ENCODE data around the gene PDK2. TPM values are rescaled to one million over a fixed set of nuclear protein-coding genes. Genes with fewer than 3 reads are reported as not detected.

The PDK2 gene
- 10 to 100 TPM; 18.8 to 37.2 (median 30.0) TPM for total RNA-seq
- total RNA-seq (2013) = 13.4 TPM
- 2.0 to 34.3 (median 16.9) reads per million in 29 experiments for total RNA-seq

GRCh38 chr17:50094753-50095619 lies at the start of gene PDK2:
PDK2 (plus strand) TSS chr17:50095351; CDS start chr17:50095436, 85 bp downstream.
- Histone ChIP-seq H3K4me1 (ENCODE audit: control insufficient read depth in 1 of 2, extremely low read depth in 1 of 2, insufficient read depth in 2 of 2, low read length in 2 of 2) (peaks cover 5 to 29% of the 10 kb centered on the region in 2 experiments), H3K36me3 (ENCODE audit: control insufficient read depth in 2 of 2, extremely low read depth in 1 of 2, insufficient read depth in 1 of 2, low read length in 1 of 2) (peaks cover 8 to 24% of the 10 kb centered on the region in 2 donors), H3K9me3 (no peaks in the 10 kb centered on the region), H3K27ac (ENCODE audit: low read length) (peak within 1 kb of the TSS; percentile 58), H3K27me3 (replicated peaks in 1 of 2; ENCODE audit: control insufficient read depth in 2 of 2, extremely low read depth in 1 of 2, insufficient read depth in 2 of 2, low read length in 1 of 2) (peaks cover 0 to 5% of the 10 kb centered on the region in 2 experiments), H3K4me3 (ENCODE audit: control insufficient read depth in 1 of 2, extremely low read depth in 1 of 2, low read length in 1 of 2) (peak within 1 kb of the TSS; percentile 59 to 82)
- H3K27ac Mint-ChIP-seq = peak within 1 kb of the TSS; percentile 96
- H3K4me3 Mint-ChIP-seq = peak within 1 kb of the TSS; percentile 95 to 97 (median 95)
- DNase-seq = peak; percentile 93 to 98 (median 96)
- WGBS (ENCODE audit: insufficient coverage) = under 1% methylated on average over 64 of the region's 68 CpGs
- H3K9me3 Mint-ChIP-seq = no peaks in the 10 kb centered on the region
- H3K27me3 Mint-ChIP-seq = no peaks in the 10 kb centered on the region
- peak; percentile 89 to 96 (median 91) for ATAC-seq (replicated peaks in 1 of 4)
- H3K4me1 Mint-ChIP-seq = peaks cover 35 to 58% (median 36%) of the 10 kb centered on the region in 3 donors
- ChIA-PET CTCF (interaction anchor here (0.6 to 1.8 kb wide), 28 partner anchors 9 to 682 kb away, joined by 3 to 14 read pairs (median 6); partner anchors contain the start of genes ITGA3 (in 1 of the 2) and PPP1R9B (in 1 of the 2)), POLR2A (interaction anchor here in 1 of 2 donors (0.5 kb wide), 1 partner anchor 108 kb away, joined by 3 read pairs; no protein-coding TSS in a partner anchor)
- H3K36me3 Mint-ChIP-seq = peaks cover 9% of the 10 kb centered on the region

DNA sequence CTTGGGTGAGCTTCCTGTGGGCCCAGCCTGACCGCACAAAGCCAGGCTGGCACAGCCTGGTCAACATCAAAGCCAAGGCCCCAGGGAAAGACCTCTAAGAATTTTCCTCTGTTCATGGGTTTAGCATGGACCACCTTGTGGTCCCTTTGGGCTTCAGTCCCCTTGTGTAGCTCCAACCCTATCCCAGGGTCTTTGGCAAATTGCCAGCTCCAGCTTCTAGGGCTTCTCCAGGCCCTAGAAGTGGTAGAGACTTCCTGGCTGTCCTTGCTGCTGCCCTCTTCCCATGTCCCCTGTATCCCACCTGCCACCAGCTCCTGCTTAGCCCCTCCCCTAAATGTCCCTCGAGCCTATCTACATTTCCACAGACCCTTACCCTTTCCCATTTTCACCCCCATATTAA lies 49.0 kb upstream of the PDK2 start:
- Histone ChIP-seq H3K27me3 (replicated peaks in 1 of 2; ENCODE audit: control insufficient read depth in 2 of 2, extremely low read depth in 1 of 2, insufficient read depth in 2 of 2, low read length in 1 of 2) (peaks cover 0 to 48% of the 10 kb centered on the region in 2 experiments), H3K27ac (ENCODE audit: low read length) (no peak overlapping the region), H3K36me3 (ENCODE audit: control insufficient read depth in 2 of 2, extremely low read depth in 1 of 2, insufficient read depth in 1 of 2, low read length in 1 of 2) (no peaks in the 10 kb centered on the region), H3K9me3 (no peaks in the 10 kb centered on the region), H3K4me3 (ENCODE audit: control insufficient read depth in 1 of 2, extremely low read depth in 1 of 2, low read length in 1 of 2) (no peak overlapping the region), H3K4me1 (ENCODE audit: control insufficient read depth in 1 of 2, extremely low read depth in 1 of 2, insufficient read depth in 2 of 2, low read length in 2 of 2) (peaks cover 0 to 3% of the 10 kb centered on the region in 2 experiments)
- H3K27ac Mint-ChIP-seq = peak overlapping the region in 1 of 2 donors; percentile 48
- peaks cover 0 to 7% (median 6%) of the 10 kb centered on the region in 3 donors for H3K4me1 Mint-ChIP-seq
- H3K27me3 Mint-ChIP-seq = peaks cover 5 to 31% of the 10 kb centered on the region in 2 donors
- POLR2A ChIA-PET = no interaction called here
- ATAC-seq (replicated peaks in 1 of 4) (no peak), DNase-seq (no peak)
- H3K4me3 Mint-ChIP-seq = no peak overlapping the region
- 77% methylated on average over 2 of the region's 2 CpGs for WGBS (ENCODE audit: insufficient coverage)
- H3K36me3 Mint-ChIP-seq = no peaks in the 10 kb centered on the region
- CTCF ChIA-PET = no interaction called here
- no peaks in the 10 kb centered on the region for H3K9me3 Mint-ChIP-seq

- H3K27ac Mint-ChIP-seq = no peak overlapping the region
- ChIA-PET POLR2A (no interaction called here), CTCF (no interaction called here)
- WGBS (ENCODE audit: insufficient coverage) = 66% methylated on average over 3 of the region's 6 CpGs
- Histone ChIP-seq H3K4me3 (ENCODE audit: control insufficient read depth in 1 of 2, extremely low read depth in 1 of 2, low read length in 1 of 2) (no peak overlapping the region), H3K4me1 (ENCODE audit: control insufficient read depth in 1 of 2, extremely low read depth in 1 of 2, insufficient read depth in 2 of 2, low read length in 2 of 2) (peaks cover 0 to 7% of the 10 kb centered on the region in 2 experiments), H3K27ac (ENCODE audit: low read length) (no peak overlapping the region), H3K9me3 (no peaks in the 10 kb centered on the region), H3K36me3 (ENCODE audit: control insufficient read depth in 2 of 2, extremely low read depth in 1 of 2, insufficient read depth in 1 of 2, low read length in 1 of 2) (no peaks in the 10 kb centered on the region), H3K27me3 (replicated peaks in 1 of 2; ENCODE audit: control insufficient read depth in 2 of 2, extremely low read depth in 1 of 2, insufficient read depth in 2 of 2, low read length in 1 of 2) (peaks cover 0 to 48% of the 10 kb centered on the region in 2 experiments)
- H3K36me3 Mint-ChIP-seq = no peaks in the 10 kb centered on the region
- peaks cover 5 to 29% of the 10 kb centered on the region in 2 donors for H3K27me3 Mint-ChIP-seq
- no peak overlapping the region for H3K4me3 Mint-ChIP-seq
- H3K9me3 Mint-ChIP-seq = no peaks in the 10 kb centered on the region
- no peak for DNase-seq
- H3K4me1 Mint-ChIP-seq = peaks cover 0 to 11% (median 10%) of the 10 kb centered on the region in 3 donors
- no peak for ATAC-seq (replicated peaks in 1 of 4)
Observed at GRCh38 chr17:50046667-50047066, 48.5 kb upstream of the PDK2 start.

GRCh38 chr17:50047083-50047482 lies 48.1 kb upstream of the PDK2 start:
- H3K4me1 Mint-ChIP-seq = peaks cover 0 to 11% (median 10%) of the 10 kb centered on the region in 3 donors
- no peak overlapping the region for H3K27ac ChIP-seq (ENCODE audit: low read length)
- H3K4me3 Mint-ChIP-seq = no peak overlapping the region
- WGBS (ENCODE audit: insufficient coverage) = 83% methylated on average over 4 of the region's 6 CpGs
- peaks cover 0 to 47% of the 10 kb centered on the region in 2 experiments for H3K27me3 ChIP-seq (replicated peaks in 1 of 2; ENCODE audit: control insufficient read depth in 2 of 2, extremely low read depth in 1 of 2, insufficient read depth in 2 of 2, low read length in 1 of 2)
- DNase-seq (no peak), ATAC-seq (replicated peaks in 1 of 4) (no peak)
- H3K9me3 ChIP-seq = no peaks in the 10 kb centered on the region
- no peak overlapping the region for H3K27ac Mint-ChIP-seq
- CTCF ChIA-PET = no interaction called here
- no peaks in the 10 kb centered on the region for H3K9me3 Mint-ChIP-seq
- H3K36me3 ChIP-seq (ENCODE audit: control insufficient read depth in 2 of 2, extremely low read depth in 1 of 2, insufficient read depth in 1 of 2, low read length in 1 of 2) = no peaks in the 10 kb centered on the region
- POLR2A ChIA-PET = no interaction called here
- H3K36me3 Mint-ChIP-seq = no peaks in the 10 kb centered on the region
- H3K4me1 ChIP-seq (ENCODE audit: control insufficient read depth in 1 of 2, extremely low read depth in 1 of 2, insufficient read depth in 2 of 2, low read length in 2 of 2) = peaks cover 0 to 7% of the 10 kb centered on the region in 2 experiments
- no peak overlapping the region for H3K4me3 ChIP-seq (ENCODE audit: control insufficient read depth in 1 of 2, extremely low read depth in 1 of 2, low read length in 1 of 2)
- peaks cover 5 to 25% of the 10 kb centered on the region in 2 donors for H3K27me3 Mint-ChIP-seq

DNA sequence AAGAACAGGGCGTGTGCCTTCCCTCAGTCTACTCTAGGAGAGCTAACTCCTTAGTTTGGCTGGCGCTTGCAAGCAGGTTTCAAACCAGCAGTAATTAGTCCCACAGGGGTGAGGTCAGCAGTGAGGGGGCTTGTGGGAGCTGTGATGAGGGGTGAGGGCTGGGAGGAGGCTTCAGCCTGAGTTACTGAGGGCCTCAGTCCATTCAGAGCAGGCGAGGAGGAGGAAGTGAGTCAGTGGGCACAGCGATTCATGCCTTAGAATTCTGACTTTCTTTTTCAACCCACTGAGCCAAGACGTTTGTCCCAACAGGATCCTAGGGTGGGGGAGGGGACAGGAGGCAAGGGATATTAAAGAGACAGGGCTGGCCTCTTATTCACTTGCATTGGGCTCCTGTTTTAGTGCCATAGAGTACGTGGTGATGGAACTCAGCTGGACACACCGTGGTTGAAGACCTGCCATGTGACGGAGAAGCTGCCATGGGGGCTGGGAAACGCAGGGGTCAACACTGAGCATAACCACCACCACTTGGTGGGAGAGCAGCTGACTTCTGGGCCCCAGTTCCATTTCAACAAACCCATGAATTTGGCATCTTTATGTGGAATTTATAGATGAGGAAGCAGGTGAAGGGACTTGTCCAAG lies 47.5 kb upstream of the PDK2 start:
- Mint-ChIP-seq H3K36me3 (no peaks in the 10 kb centered on the region), H3K27ac (no peak overlapping the region)

GRCh38 chr17:50048146-50048720 lies 46.9 kb upstream of the PDK2 start:
- H3K36me3 ChIP-seq (ENCODE audit: control insufficient read depth in 2 of 2, extremely low read depth in 1 of 2, insufficient read depth in 1 of 2, low read length in 1 of 2) = no peaks in the 10 kb centered on the region
- no peaks in the 10 kb centered on the region for H3K9me3 ChIP-seq
- H3K4me3 ChIP-seq (ENCODE audit: control insufficient read depth in 1 of 2, extremely low read depth in 1 of 2, low read length in 1 of 2) = no peak overlapping the region
- ATAC-seq (replicated peaks in 1 of 4) (no peak), DNase-seq (no peak)
- Mint-ChIP-seq H3K9me3 (no peaks in the 10 kb centered on the region), H3K27ac (no peak overlapping the region), H3K4me3 (no peak overlapping the region), H3K27me3 (peaks cover 5 to 25% of the 10 kb centered on the region in 2 donors), H3K4me1 (peaks cover 0 to 11% (median 10%) of the 10 kb centered on the region in 3 donors), H3K36me3 (no peaks in the 10 kb centered on the region)
- H3K27ac ChIP-seq (ENCODE audit: low read length) = no peak overlapping the region
- POLR2A ChIA-PET = no interaction called here
- peaks cover 0 to 43% of the 10 kb centered on the region in 2 experiments for H3K27me3 ChIP-seq (replicated peaks in 1 of 2; ENCODE audit: control insufficient read depth in 2 of 2, extremely low read depth in 1 of 2, insufficient read depth in 2 of 2, low read length in 1 of 2)
- CTCF ChIA-PET = interaction anchor here in 1 of 2 donors (0.5 kb wide), 1 partner anchor 243 kb away, joined by 3 read pairs; no protein-coding TSS in a partner anchor
- peaks cover 0 to 7% of the 10 kb centered on the region in 2 experiments for H3K4me1 ChIP-seq (ENCODE audit: control insufficient read depth in 1 of 2, extremely low read depth in 1 of 2, insufficient read depth in 2 of 2, low read length in 2 of 2)
- 90% methylated on average over 9 of the region's 17 CpGs for WGBS (ENCODE audit: insufficient coverage)

More for the DNA sequence above, 47.5 kb upstream of the PDK2 start:
- H3K4me3 Mint-ChIP-seq = no peak overlapping the region
- Histone ChIP-seq H3K27ac (ENCODE audit: low read length) (no peak overlapping the region), H3K4me3 (ENCODE audit: control insufficient read depth in 1 of 2, extremely low read depth in 1 of 2, low read length in 1 of 2) (no peak overlapping the region), H3K36me3 (ENCODE audit: control insufficient read depth in 2 of 2, extremely low read depth in 1 of 2, insufficient read depth in 1 of 2, low read length in 1 of 2) (no peaks in the 10 kb centered on the region), H3K4me1 (ENCODE audit: control insufficient read depth in 1 of 2, extremely low read depth in 1 of 2, insufficient read depth in 2 of 2, low read length in 2 of 2) (peaks cover 0 to 7% of the 10 kb centered on the region in 2 experiments), H3K9me3 (no peaks in the 10 kb centered on the region), H3K27me3 (replicated peaks in 1 of 2; ENCODE audit: control insufficient read depth in 2 of 2, extremely low read depth in 1 of 2, insufficient read depth in 2 of 2, low read length in 1 of 2) (peaks cover 0 to 43% of the 10 kb centered on the region in 2 experiments)
- ATAC-seq (replicated peaks in 1 of 4) = no peak
- CTCF ChIA-PET = interaction anchor here in 1 of 2 donors (0.5 kb wide), 1 partner anchor 243 kb away, joined by 3 read pairs; no protein-coding TSS in a partner anchor
- whole genome bisulfite sequencing (ENCODE audit: insufficient coverage) = 70% methylated on average over 2 of the region's 9 CpGs
- POLR2A ChIA-PET = no interaction called here
- H3K27me3 Mint-ChIP-seq = peaks cover 5 to 25% of the 10 kb centered on the region in 2 donors
- no peak for DNase-seq
- H3K4me1 Mint-ChIP-seq = peaks cover 0 to 11% (median 10%) of the 10 kb centered on the region in 3 donors
- no peaks in the 10 kb centered on the region for H3K9me3 Mint-ChIP-seq

All from T-cell (primary cell).